WTC11 (cell line): ENCODE results near the gene AVPR2. TPM values are rescaled to one million over a fixed set of nuclear protein-coding genes. Genes with fewer than 3 reads are reported as not detected.

Source experiments
- ATAC-seq: fragments of 200-7000 bp; cut with Tn5 transposase; 2 replicates; pipeline ENCODE4 v1.10.0; 2021; ENCODE audit warnings: mild to moderate bottlenecking, moderate library complexity
- CTCF ChIA-PET: fragments of 300-600 bp; sonication (Branson Sonifier 250); formaldehyde crosslinking; loops from one replicate; lab custom pipeline; 2021; ENCODE audit warnings: antibody characterized with exemption; lab: Charles Lee
- POLR2A ChIA-PET: fragments of 350-600 bp; sonication (Branson Sonifier 250); formaldehyde crosslinking; loops from one replicate; lab custom pipeline; 2021; ENCODE audit warnings: antibody characterized with exemption; lab: Charles Lee
- DNase-seq: peaks from one replicate; pipeline ENCODE4 v3.0.0; 2021; ENCODE audit warnings: low spot score
- H3K27ac Mint-ChIP-seq: 2 replicates; pipeline ENCODE4 v1.8.0; 2021; ENCODE audit warnings: mixed read lengths
- H3K27me3 Mint-ChIP-seq: 2 replicates; pipeline ENCODE4 v1.8.0; 2021; ENCODE audit warnings: low read depth, mild to moderate bottlenecking, moderate library complexity, mixed read lengths
- H3K36me3 Mint-ChIP-seq: 2 replicates; pipeline ENCODE4 v1.8.0; 2021; ENCODE audit warnings: mixed read lengths
- H3K4me1 Mint-ChIP-seq: 2 replicates; pipeline ENCODE4 v1.8.0; 2022; ENCODE audit warnings: mixed read lengths
- H3K4me3 Mint-ChIP-seq: 2 replicates; pipeline ENCODE4 v1.8.0; 2021; ENCODE audit warnings: mild to moderate bottlenecking, moderate library complexity, mixed read lengths
- H3K9me3 Mint-ChIP-seq: 2 replicates; pipeline ENCODE4 v1.8.0; 2021; ENCODE audit warnings: mixed read lengths
- ATF1 ChIP-seq: sonication (generic); formaldehyde crosslinking; IDR thresholded peaks from 2 replicates; pipeline ENCODE4 v1.8.1; 2023; ENCODE audit warnings: mild to moderate bottlenecking, moderate library complexity, missing genetic modification reagents
- E2F4 ChIP-seq: sonication (generic); formaldehyde crosslinking; IDR thresholded peaks from 2 replicates; pipeline ENCODE4 v1.8.1; 2022; ENCODE audit warnings: low read depth, mild to moderate bottlenecking, moderate library complexity, missing genetic modification reagents, borderline replicate concordance
- E2F5 ChIP-seq: sonication (generic); formaldehyde crosslinking; IDR thresholded peaks from 2 replicates; pipeline ENCODE4 v1.8.1; 2022; ENCODE audit warnings: mild to moderate bottlenecking, moderate library complexity, missing genetic modification reagents
- EMX1 ChIP-seq: fragments of 250-450 bp; sonication (Bioruptor Pico); IDR thresholded peaks from 2 replicates; pipeline ENCODE4 v1.8.0; 2021; ENCODE audit warnings: mild to moderate bottlenecking
- GRHL2 ChIP-seq: fragments of 250-450 bp; sonication (Bioruptor Pico); IDR thresholded peaks from 2 replicates; pipeline ENCODE4 v1.8.0; 2022; ENCODE audit warnings: mild to moderate bottlenecking, moderate library complexity; ENCODE audit not compliant: insufficient replicate concordance, severe bottlenecking
- NR1H2 ChIP-seq: sonication (generic); formaldehyde crosslinking; IDR thresholded peaks from 2 replicates; pipeline ENCODE4 v1.9.0; 2021; ENCODE audit warnings: mild to moderate bottlenecking, moderate library complexity, missing genetic modification reagents
- TEAD1 ChIP-seq: sonication (generic); formaldehyde crosslinking; IDR thresholded peaks from 2 replicates; pipeline ENCODE4 v1.8.0; 2022; ENCODE audit warnings: mild to moderate bottlenecking, missing genetic modification reagents
- USF1 ChIP-seq: sonication (generic); formaldehyde crosslinking; IDR thresholded peaks from 2 replicates; pipeline ENCODE4 v1.8.0; 2022; ENCODE audit warnings: mild to moderate bottlenecking, missing genetic modification reagents
- ZNF232 ChIP-seq: sonication (generic); formaldehyde crosslinking; IDR thresholded peaks from 2 replicates; pipeline ENCODE4 v1.8.0; 2022; ENCODE audit warnings: mild to moderate bottlenecking, missing genetic modification reagents
- ZNF512 ChIP-seq: sonication (generic); formaldehyde crosslinking; IDR thresholded peaks from 2 replicates; pipeline ENCODE4 v1.8.1; 2022; ENCODE audit warnings: missing genetic modification reagents, borderline replicate concordance
- ZNF532 ChIP-seq: fragments of 250-450 bp; sonication (Bioruptor Pico); IDR thresholded peaks from 2 replicates; pipeline ENCODE4 v1.9.0; 2021; ENCODE audit warnings: mild to moderate bottlenecking, borderline replicate concordance
- ZSCAN18 ChIP-seq: fragments of 250-450 bp; sonication (Bioruptor Pico); IDR thresholded peaks from 2 replicates; pipeline ENCODE4 v2.1.2; 2022; ENCODE audit warnings: mild to moderate bottlenecking, moderate library complexity
- total RNA-seq: library from RNA; stranded (reverse); gene quantifications from 3 replicates; pipeline ENCODE4 v1.2.3, GENCODE V29; 2021

Gene AVPR2
- total RNA-seq, 1 experiment from 2014 or later: 0.11 TPM

GRCh38 chrX:153913701-153914100, 9.2 kb downstream of the AVPR2 start (continued):
- TF ChIP-seq ZNF532 (CRISPR knock-in tag): no peak
- TF ChIP-seq E2F4 (CRISPR knock-in tag): no peak
- TF ChIP-seq TEAD1 (CRISPR knock-in tag): no peak
- TF ChIP-seq ZNF512 (CRISPR knock-in tag): no peak
- TF ChIP-seq, all 79 proteins: peak for 0

GRCh38 chrX:153917869-153918268, 13.4 kb downstream of the AVPR2 start:
- Mint-ChIP-seq H3K36me3 (peaks cover 22% of the 10 kb centered on the region), H3K9me3 (no peaks in the 10 kb centered on the region), H3K4me3 (no peak overlapping the region), H3K4me1 (peaks cover 4% of the 10 kb centered on the region), H3K27ac (no peak overlapping the region), H3K27me3 (no peaks in the 10 kb centered on the region)
- no peak for DNase-seq
- POLR2A ChIA-PET: no interaction called here
- no peak for ATAC-seq
- no peak for TF ChIP-seq E2F5 (CRISPR knock-in tag)
- TF ChIP-seq ZSCAN18 (CRISPR knock-in tag): no peak
- CTCF ChIA-PET: no interaction called here

- H3K9me3 Mint-ChIP-seq: no peaks in the 10 kb centered on the region
Observed at GRCh38 chrX:153919281-153919680, 14.8 kb downstream of the AVPR2 start.

More at GRCh38 chrX:153919281-153919680, 14.8 kb downstream of the AVPR2 start:
- POLR2A ChIA-PET: no interaction called here
- DNase-seq (no peak), ATAC-seq (no peak)
- peaks cover 22% of the 10 kb centered on the region for H3K36me3 Mint-ChIP-seq
- CTCF ChIA-PET: interaction anchor here (0.6 kb wide), 1 partner anchor 8 kb away, joined by 3 read pairs; no protein-coding TSS in a partner anchor
- H3K27ac Mint-ChIP-seq: no peak overlapping the region
- peaks cover 10% of the 10 kb centered on the region for H3K4me1 Mint-ChIP-seq
- H3K27me3 Mint-ChIP-seq: no peaks in the 10 kb centered on the region
- TF ChIP-seq ATF1 (CRISPR knock-in tag) (no peak), GRHL2 (CRISPR knock-in tag) (no peak), NR1H2 (CRISPR knock-in tag) (no peak), ZNF232 (CRISPR knock-in tag) (no peak), EMX1 (CRISPR knock-in tag) (no peak), USF1 (CRISPR knock-in tag) (no peak)
- TF ChIP-seq, all 79 proteins: peak for 0
- no peak overlapping the region for H3K4me3 Mint-ChIP-seq
